Hepatocyte (in vitro differentiated cells): ENCODE measurements around the gene CCDC183. TPM values are rescaled to one million over a fixed set of nuclear protein-coding genes. Genes with fewer than 3 reads are reported as not detected.
"Not testable (repeated sequence)": the region's sequence is repeated elsewhere in the genome, so short reads cannot be mapped to it uniquely, and the experiment has no call there.

Experiments used
- DNase-seq: peaks from one replicate; pipeline ENCODE4 v3.0.0-alpha.2; 2016; ENCODE audit warnings: low spot score
- H2AFZ ChIP-seq: fragments of 200-600 bp; sonication (generic); 2 replicates; pipeline ENCODE4 v1.6.0; 2016; ENCODE audit warnings: antibody characterized with exemption, mild to moderate bottlenecking
- H3K27ac ChIP-seq: fragments of 200-600 bp; sonication (generic); 2 replicates; pipeline ENCODE4 v1.5.1; 2016; ENCODE audit warnings: mild to moderate bottlenecking
- H3K27me3 ChIP-seq: fragments of 200-600 bp; sonication (generic); 2 replicates; pipeline ENCODE4 v1.6.1; 2016
- H3K36me3 ChIP-seq: fragments of 200-600 bp; sonication (generic); replicated peaks from 2 replicates; pipeline ENCODE4 v1.5.1; 2016; ENCODE audit warnings: low read depth; ENCODE audit not compliant: insufficient read depth
- H3K4me1 ChIP-seq: fragments of 200-600 bp; sonication (generic); 2 replicates; pipeline ENCODE4 v1.5.1; 2016; ENCODE audit warnings: mild to moderate bottlenecking, moderate library complexity; ENCODE audit not compliant: insufficient read depth
- H3K4me2 ChIP-seq: fragments of 200-600 bp; sonication (generic); 2 replicates; pipeline ENCODE4 v1.6.0; 2016
- H3K4me3 ChIP-seq: fragments of 200-600 bp; sonication (generic); 2 replicates; pipeline ENCODE4 v1.5.1; 2016; ENCODE audit warnings: mild to moderate bottlenecking
- H3K79me2 ChIP-seq: fragments of 200-600 bp; sonication (generic); 2 replicates; pipeline ENCODE4 v1.6.0; 2017; ENCODE audit warnings: mild to moderate bottlenecking
- H3K9me2 ChIP-seq: fragments of 200-600 bp; sonication (generic); replicated peaks from 2 replicates; pipeline ENCODE4 v1.6.0; 2017; ENCODE audit warnings: mild to moderate bottlenecking; ENCODE audit not compliant: insufficient read depth
- H3K9me3 ChIP-seq: fragments of 200-600 bp; sonication (generic); 2 replicates; pipeline ENCODE4 v1.5.1; 2016; ENCODE audit warnings: low read depth, mild to moderate bottlenecking
- H4K20me1 ChIP-seq: fragments of 200-600 bp; sonication (generic); 2 replicates; pipeline ENCODE4 v1.6.0; 2016; ENCODE audit warnings: mild to moderate bottlenecking; ENCODE audit not compliant: insufficient read depth, poor library complexity, severe bottlenecking
- EZH2 ChIP-seq: fragments of 200-600 bp; sonication (generic); IDR thresholded peaks from 2 replicates; pipeline ENCODE4 v1.6.1; 2016; ENCODE audit warnings: antibody characterized with exemption, mild to moderate bottlenecking, borderline replicate concordance
- EZH2phosphoT487 ChIP-seq: fragments of 200-600 bp; sonication (generic); IDR thresholded peaks from one replicate; pipeline ENCODE4 v1.6.1; 2018; ENCODE audit warnings: antibody characterized with exemption, mild to moderate bottlenecking, low read depth, moderate library complexity; ENCODE audit not compliant: unreplicated experiment, severe bottlenecking
- WGBS: methylation state at CpG from one replicate; pipeline ENCODE4 v1.1.6; 2016; ENCODE audit warnings: low lambda C conversion rate; ENCODE audit errors: missing lambda C conversion rate; 5-methylcytosine and 5-hydroxymethylcytosine counted together
- polyA plus RNA-seq: library from polyadenylated mRNA; unstranded; fragments of >200 nt; fragmentation: Nextera tagmentation; extraction: Ambion mirVana; gene quantifications from 2 replicates; pipeline ENCODE4 v1.2.1, GENCODE V29; 2016
- total RNA-seq: library from RNA; depleted of rRNA; stranded (reverse); fragments of >200 nt; gene quantifications from 2 replicates; pipeline ENCODE4 v1.2.3, GENCODE V29; 2014
- TF ChIP-seq, protein P1 (sequence below): fragments of 200-600 bp; sonication (generic); IDR thresholded peaks from 2 replicates; pipeline ENCODE4 v1.5.1; 2016; ENCODE audit warnings: antibody characterized with exemption, mild to moderate bottlenecking; ENCODE audit not compliant: poor library complexity

The CCDC183 gene
- total and polyA plus RNA-seq, 2 experiments from 2014 or later: 17.7 to 32.1 TPM

GRCh38 chr9:136832581-136832980 is 36.4 kb downstream of the CCDC183 start:
- Histone ChIP-seq H4K20me1 (no peaks in the 10 kb centered on the region), H3K4me1 (no peaks in the 10 kb centered on the region), H3K4me2 (no peak overlapping the region), H3K36me3 (no peaks in the 10 kb centered on the region), H3K4me3 (no peak overlapping the region), H3K27ac (no peak overlapping the region), H3K9me2 (no peaks in the 10 kb centered on the region), H3K79me2 (no peaks in the 10 kb centered on the region), H3K9me3 (no peaks in the 10 kb centered on the region), H3K27me3 (no peaks in the 10 kb centered on the region), H2AFZ (no peak overlapping the region)
- no peak for DNase-seq
- TF ChIP-seq, protein P1, sequence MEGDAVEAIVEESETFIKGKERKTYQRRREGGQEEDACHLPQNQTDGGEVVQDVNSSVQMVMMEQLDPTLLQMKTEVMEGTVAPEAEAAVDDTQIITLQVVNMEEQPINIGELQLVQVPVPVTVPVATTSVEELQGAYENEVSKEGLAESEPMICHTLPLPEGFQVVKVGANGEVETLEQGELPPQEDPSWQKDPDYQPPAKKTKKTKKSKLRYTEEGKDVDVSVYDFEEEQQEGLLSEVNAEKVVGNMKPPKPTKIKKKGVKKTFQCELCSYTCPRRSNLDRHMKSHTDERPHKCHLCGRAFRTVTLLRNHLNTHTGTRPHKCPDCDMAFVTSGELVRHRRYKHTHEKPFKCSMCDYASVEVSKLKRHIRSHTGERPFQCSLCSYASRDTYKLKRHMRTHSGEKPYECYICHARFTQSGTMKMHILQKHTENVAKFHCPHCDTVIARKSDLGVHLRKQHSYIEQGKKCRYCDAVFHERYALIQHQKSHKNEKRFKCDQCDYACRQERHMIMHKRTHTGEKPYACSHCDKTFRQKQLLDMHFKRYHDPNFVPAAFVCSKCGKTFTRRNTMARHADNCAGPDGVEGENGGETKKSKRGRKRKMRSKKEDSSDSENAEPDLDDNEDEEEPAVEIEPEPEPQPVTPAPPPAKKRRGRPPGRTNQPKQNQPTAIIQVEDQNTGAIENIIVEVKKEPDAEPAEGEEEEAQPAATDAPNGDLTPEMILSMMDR: no peak
- no peak for TF ChIP-seq EZH2phosphoT487
- TF ChIP-seq EZH2: no peak
- 89% methylated on average over 9 of the region's 9 CpGs for WGBS

DNA sequence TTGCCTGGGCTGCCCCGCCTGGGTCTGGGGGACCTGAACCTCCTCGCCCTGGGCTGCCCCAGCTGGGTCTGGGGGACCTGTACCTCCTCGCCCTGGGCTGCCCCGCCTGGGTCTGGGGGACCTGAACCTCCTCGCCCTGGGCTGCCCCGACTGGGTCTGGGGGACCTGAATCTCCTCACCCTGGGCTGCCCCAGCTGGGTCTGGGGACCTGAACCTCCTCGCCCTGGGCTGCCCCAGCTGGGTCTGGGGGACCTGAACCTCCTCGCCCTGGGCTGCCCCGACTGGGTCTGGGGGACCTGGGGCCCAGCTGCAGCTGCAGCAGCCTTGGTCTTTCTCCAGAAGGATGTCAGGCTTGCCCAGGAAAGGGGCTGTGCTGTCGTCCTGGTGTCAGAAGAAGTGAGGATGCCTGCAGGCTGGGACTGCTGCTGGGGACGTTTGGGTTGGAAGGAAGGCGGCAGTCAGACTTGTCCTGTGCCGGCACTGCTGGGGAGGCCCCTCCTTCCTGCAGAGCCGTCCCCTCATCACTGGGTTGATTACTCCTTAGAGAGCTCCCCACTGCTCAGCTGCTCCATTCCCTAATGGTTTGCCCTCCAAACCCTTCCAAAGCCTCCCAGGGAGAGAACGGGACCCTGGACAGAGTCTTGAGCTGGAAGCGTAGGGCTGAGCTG is 37.4 kb downstream of the CCDC183 start:
- not testable (repeated sequence) for H3K27me3 ChIP-seq, H3K4me3 ChIP-seq, H3K27ac ChIP-seq, H3K36me3 ChIP-seq, H3K9me3 ChIP-seq, DNase-seq, H3K9me2 ChIP-seq, H3K4me2 ChIP-seq, H3K79me2 ChIP-seq, H3K4me1 ChIP-seq, H2AFZ ChIP-seq, H4K20me1 ChIP-seq
- WGBS: 87% methylated on average over 10 of the region's 16 CpGs

GRCh38 chr9:136835162-136835931 is 39.2 kb downstream of the CCDC183 start:
- TF ChIP-seq EZH2phosphoT487 (no peak), EZH2 (no peak)
- TF ChIP-seq, protein P1: no peak
- Histone ChIP-seq H3K9me2 (no peaks in the 10 kb centered on the region), H3K9me3 (no peaks in the 10 kb centered on the region), H3K79me2 (no peaks in the 10 kb centered on the region), H3K4me3 (no peak overlapping the region), H3K4me2 (no peak overlapping the region), H3K27ac (no peak overlapping the region), H2AFZ (no peak overlapping the region), H3K36me3 (no peaks in the 10 kb centered on the region), H3K4me1 (peaks cover 7% of the 10 kb centered on the region), H3K27me3 (no peaks in the 10 kb centered on the region), H4K20me1 (peaks cover 5% of the 10 kb centered on the region)
- WGBS: 93% methylated on average over 36 of the region's 36 CpGs
- no peak for DNase-seq
